GM18507 (cell line): Measurements from ENCODE around the gene PRPF38A.
"Not testable (repeated sequence)": the region's sequence is repeated elsewhere in the genome, so short reads cannot be mapped to it uniquely, and the experiment has no call there.

ENCODE experiments used
- DNase-seq: peaks from one replicate; pipeline ENCODE4 v3.0.0; 2011; ENCODE audit warnings: low read depth; ENCODE audit not compliant: insufficient read length; ENCODE audit errors: extremely low spot score
- FAIRE-seq: peaks from 2 replicates; lab custom pipeline; 2011; peaks lifted over from hg19 to GRCh38; lab: Jason Lieb, UNC

The PRPF38A gene

GRCh38 chr1:52404116-52404974 lies at the start of gene PRPF38A, which contains the start of gene ORC1:
TSS of gene PRPF38A (plus strand) at chr1:52404602. CDS start at chr1:52404750, 148 bp downstream.
TSS of gene ORC1 (minus strand) at chr1:52404423. CDS start at chr1:52402223, 2,200 bp downstream.
- DNase-seq: peak; percentile 91
- FAIRE-seq: peak; percentile 99

- DNase-seq (no peak), FAIRE-seq (no peak)
Measured at GRCh38 chr1:52355436-52355835, 49.0 kb upstream of the PRPF38A start.

GRCh38 chr1:52355847-52356505 lies 48.4 kb upstream of the PRPF38A start:
- FAIRE-seq (no peak), DNase-seq (no peak)

GRCh38 chr1:52356818-52357355 lies 47.5 kb upstream of the PRPF38A start:
- FAIRE-seq: no peak

GRCh38 chr1:52357397-52357796 lies 47.0 kb upstream of the PRPF38A start:
- no peak for FAIRE-seq
- no peak for DNase-seq

More at GRCh38 chr1:52356818-52357355, 47.5 kb upstream of the PRPF38A start:
- no peak for DNase-seq

GRCh38 chr1:52358851-52359497 lies 45.4 kb upstream of the PRPF38A start:
- FAIRE-seq (no peak), DNase-seq (no peak)

- no peak for DNase-seq
- FAIRE-seq: no peak
Measured at GRCh38 chr1:52359676-52360594, 44.5 kb upstream of the PRPF38A start.

- FAIRE-seq (no peak), DNase-seq (no peak)
Measured at GRCh38 chr1:52360595-52360968, 43.8 kb upstream of the PRPF38A start.

GRCh38 chr1:52364235-52364839 lies 40.1 kb upstream of the PRPF38A start:
- FAIRE-seq (no peak), DNase-seq (no peak)

- FAIRE-seq (peak; percentile 68), DNase-seq (peak; percentile 39)
Measured at GRCh38 chr1:52365071-52365745, 39.2 kb upstream of the PRPF38A start.

- peak; percentile 100 for DNase-seq
- peak; percentile 95 for FAIRE-seq
Measured at GRCh38 chr1:52365746-52366516, 38.5 kb upstream of the PRPF38A start, which contains the start of gene CC2D1B. TSS of gene CC2D1B (minus strand) at chr1:52366205. CDS start at chr1:52364620, 1,585 bp downstream.

GRCh38 chr1:52366517-52366827 lies 37.9 kb upstream of the PRPF38A start:
- no peak for FAIRE-seq
- no peak for DNase-seq

- FAIRE-seq (no peak), DNase-seq (no peak)
Measured at GRCh38 chr1:52367272-52367671, 37.1 kb upstream of the PRPF38A start.

GRCh38 chr1:52368383-52369172 lies 35.8 kb upstream of the PRPF38A start:
- FAIRE-seq (peak; percentile 39), DNase-seq (no peak)

- not testable (repeated sequence) for DNase-seq, FAIRE-seq
Measured at GRCh38 chr1:52369851-52370250, 34.6 kb upstream of the PRPF38A start.

- FAIRE-seq: no peak
- DNase-seq: no peak
Measured at GRCh38 chr1:52385376-52385775, 19.0 kb upstream of the PRPF38A start.

GRCh38 chr1:52386458-52386857 lies 17.9 kb upstream of the PRPF38A start:
- DNase-seq (no peak), FAIRE-seq (no peak)
